Endodermal cell (in vitro differentiated cells): ENCODE results near the gene PPP2R5C. TPM values are rescaled to one million over a fixed set of nuclear protein-coding genes. Genes with fewer than 3 reads are reported as not detected.

Experiments
- DNase-seq: peaks from one replicate; pipeline ENCODE4 v3.0.0-alpha.2; 2017
- H3K27ac ChIP-seq: 2 replicates; pipeline ENCODE4 v1.5.1; 2013; ENCODE audit warnings: mild to moderate bottlenecking, low read depth, low read length, moderate library complexity
- H3K27me3 ChIP-seq: 2 replicates; pipeline ENCODE4 v1.6.1; 2013; ENCODE audit warnings: mild to moderate bottlenecking, low read length, moderate library complexity; ENCODE audit not compliant: insufficient read depth, control insufficient read depth, poor library complexity, severe bottlenecking
- H3K36me3 ChIP-seq: 2 replicates; pipeline ENCODE4 v1.7.0; 2013; ENCODE audit warnings: mild to moderate bottlenecking, low read length, moderate library complexity; ENCODE audit not compliant: control insufficient read depth, insufficient read depth
- H3K4me1 ChIP-seq: one replicate; pipeline ENCODE4 v1.7.0; 2013; ENCODE audit warnings: low read length; ENCODE audit not compliant: control insufficient read depth, insufficient read depth
- H3K4me3 ChIP-seq: 2 replicates; pipeline ENCODE4 v1.5.1; 2013; ENCODE audit warnings: mild to moderate bottlenecking, low read length, moderate library complexity
- H3K9ac ChIP-seq: 2 replicates; pipeline ENCODE4 v1.6.1; 2013; ENCODE audit warnings: mild to moderate bottlenecking, low read length, moderate library complexity; ENCODE audit not compliant: poor library complexity, severe bottlenecking; ENCODE audit errors: extremely low read depth
- H3K9me3 ChIP-seq: 2 replicates; pipeline ENCODE4 v1.6.1; 2013; ENCODE audit warnings: mild to moderate bottlenecking, low read length, moderate library complexity; ENCODE audit not compliant: control insufficient read depth
- H3K27ac Mint-ChIP-seq: 2 replicates; pipeline ENCODE4 v1.8.0; 2020; ENCODE audit warnings: mixed read lengths
- H3K27me3 Mint-ChIP-seq: 2 replicates; pipeline ENCODE4 v1.8.0; 2021; ENCODE audit warnings: mild to moderate bottlenecking, mixed read lengths; ENCODE audit not compliant: insufficient read depth
- H3K36me3 Mint-ChIP-seq: 2 replicates; pipeline ENCODE4 v1.8.0; 2020; ENCODE audit warnings: low read depth, mixed read lengths
- H3K4me1 Mint-ChIP-seq: 2 replicates; pipeline ENCODE4 v1.8.0; 2020; ENCODE audit warnings: mixed read lengths
- H3K4me3 Mint-ChIP-seq: 2 replicates; pipeline ENCODE4 v1.8.0; 2020; ENCODE audit warnings: mild to moderate bottlenecking, moderate library complexity, mixed read lengths
- H3K9me3 Mint-ChIP-seq: 2 replicates; pipeline ENCODE4 v1.8.0; 2020; ENCODE audit warnings: mild to moderate bottlenecking, mixed read lengths
- WGBS, 2 experiments: methylation state at CpG; one replicate each; pipeline versions ENCODE4 v1.1.5 to v1.1.7; 2013; ENCODE audit warnings: missing lambda C conversion rate in 2 of 2, mixed read lengths in 1 of 2; ENCODE audit not compliant: insufficient coverage in 1 of 2, insufficient read length in 1 of 2; 5-methylcytosine and 5-hydroxymethylcytosine counted together
- total RNA-seq, 2 donors: library from RNA; stranded (reverse); fragmentation: NEBNext Ultra II Directional in 1 of 2; extraction: Animal tissue kit (Norgen Biotek cat#: 25700) in 1 of 2; gene quantifications; 2 replicates in 1 of 2; 3 replicates in 1 of 2; pipeline ENCODE4 v1.2.1, GENCODE V29; 2021
- TF ChIP-seq, protein P1 (sequence below): fragments of 200-600 bp; sonication (generic); conservative IDR thresholded peaks from 2 replicates; pipeline ENCODE4 v1.5.0; 2021; ENCODE audit warnings: antibody characterized with exemption, mild to moderate bottlenecking

Gene PPP2R5C
- total RNA-seq, 2 donors from 2014 or later: 116 to 117 TPM

DNA sequence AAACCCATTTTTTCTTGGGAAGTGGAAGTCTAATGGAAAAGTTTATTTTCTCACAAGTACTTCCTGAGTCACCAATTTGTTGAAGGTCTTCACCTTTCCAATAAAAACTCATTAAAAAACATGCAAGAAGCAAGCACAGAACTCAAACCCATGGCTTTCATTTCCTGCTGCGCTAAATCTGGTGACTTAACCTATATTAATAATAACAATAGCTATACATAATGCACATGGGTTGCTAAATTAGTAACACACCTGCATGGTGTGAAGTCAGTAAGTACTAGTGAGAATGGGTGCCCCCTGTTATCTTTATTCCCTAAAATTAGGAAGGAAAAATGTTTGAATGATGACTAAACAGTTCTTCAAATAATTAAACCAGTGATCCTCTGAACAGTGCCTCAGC lies 52.3 kb downstream of the PPP2R5C start:
- no peak for DNase-seq
- no peak overlapping the region for H3K27ac ChIP-seq
- H3K4me1 ChIP-seq: no peaks in the 10 kb centered on the region
- peaks cover 14% of the 10 kb centered on the region for H3K4me1 Mint-ChIP-seq
- H3K27me3 Mint-ChIP-seq: no peaks in the 10 kb centered on the region
- TF ChIP-seq, protein P1, sequence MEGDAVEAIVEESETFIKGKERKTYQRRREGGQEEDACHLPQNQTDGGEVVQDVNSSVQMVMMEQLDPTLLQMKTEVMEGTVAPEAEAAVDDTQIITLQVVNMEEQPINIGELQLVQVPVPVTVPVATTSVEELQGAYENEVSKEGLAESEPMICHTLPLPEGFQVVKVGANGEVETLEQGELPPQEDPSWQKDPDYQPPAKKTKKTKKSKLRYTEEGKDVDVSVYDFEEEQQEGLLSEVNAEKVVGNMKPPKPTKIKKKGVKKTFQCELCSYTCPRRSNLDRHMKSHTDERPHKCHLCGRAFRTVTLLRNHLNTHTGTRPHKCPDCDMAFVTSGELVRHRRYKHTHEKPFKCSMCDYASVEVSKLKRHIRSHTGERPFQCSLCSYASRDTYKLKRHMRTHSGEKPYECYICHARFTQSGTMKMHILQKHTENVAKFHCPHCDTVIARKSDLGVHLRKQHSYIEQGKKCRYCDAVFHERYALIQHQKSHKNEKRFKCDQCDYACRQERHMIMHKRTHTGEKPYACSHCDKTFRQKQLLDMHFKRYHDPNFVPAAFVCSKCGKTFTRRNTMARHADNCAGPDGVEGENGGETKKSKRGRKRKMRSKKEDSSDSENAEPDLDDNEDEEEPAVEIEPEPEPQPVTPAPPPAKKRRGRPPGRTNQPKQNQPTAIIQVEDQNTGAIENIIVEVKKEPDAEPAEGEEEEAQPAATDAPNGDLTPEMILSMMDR: no peak
- no peaks in the 10 kb centered on the region for H3K9me3 ChIP-seq
- H3K9me3 Mint-ChIP-seq: no peaks in the 10 kb centered on the region
- H3K27ac Mint-ChIP-seq: no peak overlapping the region
- H3K36me3 Mint-ChIP-seq: peaks cover 13% of the 10 kb centered on the region
- no peak overlapping the region for H3K9ac ChIP-seq
- WGBS, 2 experiments: 86% methylated on average over 1 of the region's 1 CpG; no CpG with 5 or more reads in 1 of the 2 experiments
- no peak overlapping the region for H3K4me3 Mint-ChIP-seq
- no peaks in the 10 kb centered on the region for H3K27me3 ChIP-seq
- peaks cover 34% of the 10 kb centered on the region for H3K36me3 ChIP-seq
- H3K4me3 ChIP-seq: no peak overlapping the region

DNA sequence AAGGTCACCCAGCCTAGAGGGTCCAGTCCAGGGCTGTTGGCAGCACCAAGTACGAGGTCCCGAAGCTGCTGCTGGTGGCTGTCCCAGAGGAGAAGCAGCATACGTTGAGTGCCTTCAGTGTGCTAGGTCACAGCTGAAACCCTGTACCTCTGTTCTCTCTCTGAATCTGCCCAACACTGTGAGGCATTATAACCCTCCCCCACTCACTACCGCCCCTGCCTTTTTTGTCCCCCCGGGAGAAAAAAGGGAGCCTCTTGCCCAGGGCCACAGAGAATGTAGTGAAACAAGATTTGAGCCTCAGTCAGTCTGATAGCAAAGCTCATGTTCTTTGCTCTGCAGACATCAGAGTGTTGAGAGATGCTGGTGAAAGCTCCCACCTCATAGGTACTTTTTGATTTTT lies 53.4 kb downstream of the PPP2R5C start:
- Histone ChIP-seq H3K4me1 (no peaks in the 10 kb centered on the region), H3K9ac (no peak overlapping the region), H3K9me3 (no peaks in the 10 kb centered on the region), H3K27ac (no peak overlapping the region), H3K27me3 (no peaks in the 10 kb centered on the region), H3K4me3 (no peak overlapping the region), H3K36me3 (peaks cover 39% of the 10 kb centered on the region)
- Mint-ChIP-seq H3K36me3 (peaks cover 20% of the 10 kb centered on the region), H3K27me3 (no peaks in the 10 kb centered on the region), H3K4me1 (peaks cover 14% of the 10 kb centered on the region), H3K4me3 (no peak overlapping the region), H3K9me3 (no peaks in the 10 kb centered on the region), H3K27ac (peak overlapping the region; percentile 60)
- TF ChIP-seq, protein P1: no peak
- DNase-seq: no peak
- WGBS, 2 experiments: 93 to 100% methylated on average over 4 to 5 of the region's 5 CpGs

DNA sequence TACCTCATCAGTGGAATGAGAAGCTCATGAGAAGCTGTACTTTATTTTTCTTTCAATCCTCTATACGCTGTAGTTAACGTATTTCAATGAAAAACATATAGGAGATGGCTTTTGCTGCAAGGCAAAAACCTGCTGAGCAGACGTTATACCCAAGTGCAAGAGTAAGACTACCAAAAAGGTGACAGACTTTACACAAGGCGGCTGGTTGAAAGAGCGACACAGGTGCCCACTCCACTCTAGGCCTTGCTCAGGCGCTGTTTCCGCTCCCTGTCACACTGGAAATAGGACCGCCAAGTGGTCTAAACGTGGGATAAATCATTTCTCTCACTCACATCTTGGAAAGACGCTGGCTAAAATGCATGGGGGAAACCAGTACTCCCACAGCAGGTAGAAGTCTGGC lies 54.5 kb downstream of the PPP2R5C start:
- WGBS, 2 experiments: 89 to 91% methylated on average over 5 to 10 of the region's 10 CpGs
- Histone ChIP-seq H3K27me3 (no peaks in the 10 kb centered on the region), H3K4me1 (no peaks in the 10 kb centered on the region), H3K36me3 (peaks cover 46% of the 10 kb centered on the region), H3K4me3 (no peak overlapping the region), H3K9ac (no peak overlapping the region), H3K9me3 (no peaks in the 10 kb centered on the region), H3K27ac (no peak overlapping the region)
- H3K4me1 Mint-ChIP-seq: peaks cover 10% of the 10 kb centered on the region
- H3K4me3 Mint-ChIP-seq: no peak overlapping the region
- H3K36me3 Mint-ChIP-seq: peaks cover 25% of the 10 kb centered on the region
- H3K27ac Mint-ChIP-seq: no peak overlapping the region
- H3K9me3 Mint-ChIP-seq: no peaks in the 10 kb centered on the region
- TF ChIP-seq, protein P1: no peak
- no peak for DNase-seq
- H3K27me3 Mint-ChIP-seq: no peaks in the 10 kb centered on the region
